Measurements from ENCODE around the gene MINDY1. TPM values are rescaled to one million over a fixed set of nuclear protein-coding genes. Genes with fewer than 3 reads are reported as not detected.

MINDY1 gene
- total RNA-seq, 1 experiment from 2014 or later: 6.8 TPM

DNA sequence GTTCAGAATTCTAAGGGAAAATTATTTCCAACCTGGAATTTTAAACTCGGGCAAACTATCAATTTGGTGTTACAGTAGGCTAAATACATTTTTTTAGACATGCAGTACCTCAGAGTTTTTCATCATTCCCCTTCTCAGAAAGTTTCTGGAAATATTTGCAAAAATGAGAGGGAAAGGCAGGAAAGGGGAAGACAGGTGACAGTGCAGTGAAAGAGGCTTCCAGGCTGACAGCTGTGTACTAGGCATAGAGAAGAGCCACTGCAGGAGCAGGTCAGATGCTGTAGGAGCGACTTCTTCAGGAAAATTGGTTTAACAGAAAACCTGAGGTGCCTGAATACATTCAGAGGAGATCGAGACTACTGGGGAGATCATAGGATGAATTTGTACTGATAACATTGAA, 52.0 kb downstream of the MINDY1 start:
- no peak overlapping the region for H2BK15ac ChIP-seq (ENCODE audit: low read depth, low read length)
- no peak overlapping the region for H2BK5ac ChIP-seq (ENCODE audit: insufficient read length, low read length)
- TF ChIP-seq, protein P1, sequence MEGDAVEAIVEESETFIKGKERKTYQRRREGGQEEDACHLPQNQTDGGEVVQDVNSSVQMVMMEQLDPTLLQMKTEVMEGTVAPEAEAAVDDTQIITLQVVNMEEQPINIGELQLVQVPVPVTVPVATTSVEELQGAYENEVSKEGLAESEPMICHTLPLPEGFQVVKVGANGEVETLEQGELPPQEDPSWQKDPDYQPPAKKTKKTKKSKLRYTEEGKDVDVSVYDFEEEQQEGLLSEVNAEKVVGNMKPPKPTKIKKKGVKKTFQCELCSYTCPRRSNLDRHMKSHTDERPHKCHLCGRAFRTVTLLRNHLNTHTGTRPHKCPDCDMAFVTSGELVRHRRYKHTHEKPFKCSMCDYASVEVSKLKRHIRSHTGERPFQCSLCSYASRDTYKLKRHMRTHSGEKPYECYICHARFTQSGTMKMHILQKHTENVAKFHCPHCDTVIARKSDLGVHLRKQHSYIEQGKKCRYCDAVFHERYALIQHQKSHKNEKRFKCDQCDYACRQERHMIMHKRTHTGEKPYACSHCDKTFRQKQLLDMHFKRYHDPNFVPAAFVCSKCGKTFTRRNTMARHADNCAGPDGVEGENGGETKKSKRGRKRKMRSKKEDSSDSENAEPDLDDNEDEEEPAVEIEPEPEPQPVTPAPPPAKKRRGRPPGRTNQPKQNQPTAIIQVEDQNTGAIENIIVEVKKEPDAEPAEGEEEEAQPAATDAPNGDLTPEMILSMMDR (conservative IDR thresholded peaks at IDR 0.05): no peak
- H2AK5ac ChIP-seq (ENCODE audit: insufficient read length, low read length): no peak overlapping the region
- no peak overlapping the region for H4K8ac ChIP-seq (replicated peaks; ENCODE audit: insufficient read length, low read depth, low read length)
- no peaks in the 10 kb centered on the region for H3K4me1 ChIP-seq (ENCODE audit: insufficient read depth, low read length)
- H2BK20ac ChIP-seq (ENCODE audit: low read depth, low read length, poor library complexity, severe bottlenecking): no peak overlapping the region
- no peak for DNase-seq
- no peak overlapping the region for H3K14ac ChIP-seq (ENCODE audit: insufficient read depth, low read length)
- H4K20me1 ChIP-seq (ENCODE audit: control insufficient read depth, insufficient read depth, insufficient read length): no peaks in the 10 kb centered on the region
- H3K9me3 ChIP-seq (ENCODE audit: control insufficient read depth, low read depth, low read length): no peaks in the 10 kb centered on the region
- no peak overlapping the region for H3K27ac ChIP-seq (ENCODE audit: insufficient read length, low read depth, low read length)
- H3T11ph ChIP-seq (ENCODE audit: low read length): no peak overlapping the region
- no peak overlapping the region for H4K5ac ChIP-seq (ENCODE audit: insufficient read length, low read depth, low read length)
- no peaks in the 10 kb centered on the region for H3K79me2 ChIP-seq (ENCODE audit: insufficient read depth, low read length)
- Mint-ChIP-seq H3K27me3 (ENCODE audit: low read depth) (no peaks in the 10 kb centered on the region), H3K4me3 (no peak overlapping the region), H3K9me3 (no peaks in the 10 kb centered on the region), H3K27ac (no peak overlapping the region), H3K36me3 (ENCODE audit: insufficient read depth in 1 of 3, low read depth in 3 of 3) (peaks cover 35 to 89% (median 78%) of the 10 kb centered on the region in 3 experiments), H3K4me1 (no peaks in the 10 kb centered on the region)
- no peak overlapping the region for H2BK120ac ChIP-seq (ENCODE audit: low read depth, low read length, poor library complexity, severe bottlenecking)
- H3K79me1 ChIP-seq (ENCODE audit: insufficient read depth, low read depth, low read length, poor library complexity, severe bottlenecking): no peaks in the 10 kb centered on the region
- WGBS (ENCODE audit: extremely low coverage, insufficient read length, low lambda C conversion rate): no CpG with 5 or more reads among the region's 3 CpGs
- H2AFZ ChIP-seq (ENCODE audit: low read length): no peak overlapping the region
- no peak overlapping the region for H3K18ac ChIP-seq (ENCODE audit: insufficient read length, low read depth, low read length)
- no peak overlapping the region for H3K23ac ChIP-seq (ENCODE audit: insufficient read length, low read depth, low read length)
- no peak overlapping the region for H3K4ac ChIP-seq (ENCODE audit: low read depth, low read length)
- no peaks in the 10 kb centered on the region for H3K27me3 ChIP-seq (ENCODE audit: insufficient read depth, low read length)
- H3K23me2 ChIP-seq (ENCODE audit: insufficient read length, low read depth, low read length, poor library complexity, severe bottlenecking): no peaks in the 10 kb centered on the region
- no peak overlapping the region for H3K9ac ChIP-seq (ENCODE audit: extremely low read depth, insufficient read length, low read length)
- H3K56ac ChIP-seq (ENCODE audit: insufficient read length, low read depth, low read length): no peak overlapping the region
- no peak overlapping the region for H2BK12ac ChIP-seq (ENCODE audit: insufficient read length, low read depth, low read length)
- H4K91ac ChIP-seq (ENCODE audit: insufficient read length, low read depth, low read length): no peak overlapping the region
- no peak overlapping the region for H3K4me2 ChIP-seq (ENCODE audit: insufficient read depth, insufficient read length, low read length)

Other genes starting within 250 kb of the MINDY1 start
- not detected in 2 replicates for gene CTSS, start 241.1 kb downstream of the MINDY1 start, total RNA-seq (2021)
- gene CTSK, start 198.6 kb downstream of the MINDY1 start, total RNA-seq (2021): 4.2 and 4.3 TPM in 2 replicates
- 19.1 and 22.7 TPM in 2 replicates for gene ARNT, start 130.3 kb downstream of the MINDY1 start, total RNA-seq (2021)
- gene CTXND2, start 119.8 kb downstream of the MINDY1 start, total RNA-seq (2021): not detected in 2 replicates
- 62.1 and 62.7 TPM in 2 replicates for gene SETDB1, start 80.5 kb downstream of the MINDY1 start, total RNA-seq (2021)
- 201 and 209 TPM in 2 replicates for gene CERS2, start 32.1 kb downstream of the MINDY1 start, total RNA-seq (2021)
- 0.81 and 0.92 TPM in 2 replicates for gene ANXA9, start 24.6 kb downstream of the MINDY1 start, total RNA-seq (2021)
- gene PRUNE1, start 1.5 kb upstream of the MINDY1 start, total RNA-seq (2021): 21.0 and 22.3 TPM in 2 replicates
- 1.2 and 1.5 TPM in 2 replicates for gene BNIPL, start 29.7 kb upstream of the MINDY1 start, total RNA-seq (2021)
- 3.6 and 4.8 TPM in 2 replicates for gene C1orf56, start 40.8 kb upstream of the MINDY1 start, total RNA-seq (2021)
- 83.9 and 87.3 TPM in 2 replicates for gene CDC42SE1, start 52.7 kb upstream of the MINDY1 start, total RNA-seq (2021)
- gene MLLT11, start 53.5 kb upstream of the MINDY1 start, total RNA-seq (2021): 13.0 and 13.2 TPM in 2 replicates
- gene GABPB2, start 63.9 kb upstream of the MINDY1 start, total RNA-seq (2021): 3.8 and 4.1 TPM in 2 replicates
- 11.5 and 12.3 TPM in 2 replicates for gene SEMA6C, start 139.7 kb upstream of the MINDY1 start, total RNA-seq (2021)
- gene TNFAIP8L2, start 149.7 kb upstream of the MINDY1 start, total RNA-seq (2021): not detected in 2 replicates
- 5.8 and 6.7 TPM in 2 replicates for gene LYSMD1, start 159.0 kb upstream of the MINDY1 start, total RNA-seq (2021)
- gene SCNM1, start 159.2 kb upstream of the MINDY1 start, total RNA-seq (2021): 54.1 and 60.5 TPM in 2 replicates
- 0.42 and 1.6 TPM in 2 replicates for gene TMOD4, start 169.1 kb upstream of the MINDY1 start, total RNA-seq (2021)
- 90.3 and 91.4 TPM in 2 replicates for gene VPS72, start 183.3 kb upstream of the MINDY1 start, total RNA-seq (2021)
- 94.6 and 101 TPM in 2 replicates for gene PIP5K1A, start 191.7 kb upstream of the MINDY1 start, total RNA-seq (2021)
- 205 and 207 TPM in 2 replicates for gene PSMD4, start 247.8 kb upstream of the MINDY1 start, total RNA-seq (2021)